Measurements from ENCODE around the gene NKAIN2. TPM values are rescaled to one million over a fixed set of nuclear protein-coding genes. Genes with fewer than 3 reads are reported as not detected.

The NKAIN2 gene
- total and polyA plus RNA-seq, 2 donors (not counting 3 experiments of a cell fraction or from before 2014, with no cell fraction given), result 0.03 TPM; not detected in 1

- no peak overlapping the region for H3K4me3 ChIP-seq (replicated peaks in 1 of 3; ENCODE audit: insufficient read depth in 1 of 3, low read depth in 1 of 3, low read length in 3 of 3)
- no peaks in the 10 kb centered on the region for H3K27me3 ChIP-seq (ENCODE audit: control insufficient read depth in 2 of 2, insufficient read depth in 2 of 2, low read length in 2 of 2)
- CTCF ChIA-PET, result interaction anchor here (1.3 kb wide), 1 partner anchor 1022 kb away, joined by 3 read pairs; the partner anchor contains the start of gene TPD52L1
- H3K4me1 ChIP-seq (ENCODE audit: control insufficient read depth, extremely low read depth, insufficient read depth, low read length), result no peaks in the 10 kb centered on the region
- TF ChIP-seq CTCF (IDR thresholded peaks at IDR 0.05; ENCODE audit: extremely low read depth in 1 of 2, insufficient read depth in 1 of 2, low read depth in 1 of 2, low read length in 2 of 2) (no peak), MAX (IDR thresholded peaks at IDR 0.05; ENCODE audit: insufficient read depth, insufficient read length) (no peak), EZH2 (IDR thresholded peaks at IDR 0.05; ENCODE audit: borderline replicate concordance, low read depth, low read length, severe bottlenecking) (no peak), GATA2 (IDR thresholded peaks at IDR 0.05; ENCODE audit: insufficient read depth, insufficient read length, low read depth, low read length) (no peak), POLR2AphosphoS5 (IDR thresholded peaks at IDR 0.05; ENCODE audit: insufficient read depth, low read depth, low read length) (no peak), JUN (IDR thresholded peaks at IDR 0.05; ENCODE audit: borderline replicate concordance, insufficient read depth, insufficient read length, low read depth) (no peak), MYC (IDR thresholded peaks at IDR 0.05; ENCODE audit: low read depth, low read length) (no peak), POLR2A (IDR thresholded peaks at IDR 0.05; ENCODE audit: low read depth, low read length) (no peak), FOS (IDR thresholded peaks at IDR 0.05; ENCODE audit: borderline replicate concordance, insufficient read depth, low read length) (no peak)
- FAIRE-seq (no peak), DNase-seq (ENCODE audit: low read depth, low spot score) (no peak)
- H3K9ac ChIP-seq (replicated peaks; ENCODE audit: extremely low read depth, insufficient read depth, low read length), result no peak overlapping the region
- no peaks in the 10 kb centered on the region for H3K9me3 ChIP-seq (replicated peaks; ENCODE audit: control insufficient read depth, insufficient read depth, low read length)
- BruUV-seq (replicated peaks), result no TSS peak
- no peaks in the 10 kb centered on the region for H3K9me1 ChIP-seq (replicated peaks; ENCODE audit: control insufficient read depth, extremely low read depth, insufficient read depth, low read length)
- H4K20me1 ChIP-seq (replicated peaks; ENCODE audit: control insufficient read depth, extremely low read depth, insufficient read depth, low read length), result no peaks in the 10 kb centered on the region
- no peaks in the 10 kb centered on the region for H3K36me3 ChIP-seq (ENCODE audit: control insufficient read depth in 2 of 2, extremely low read depth in 1 of 2, insufficient read depth in 2 of 2, low read length in 2 of 2)
- POLR2A ChIA-PET, result no interaction called here
- dilution Hi-C loops (cut with MboI; ENCODE audit: extremely low pct_ligation_motif_present, low sequenced_read_pairs) (no loop called here), intact Hi-C loops (cut with micrococcal nuclease) (no loop called here)
- no peak overlapping the region for H2AFZ ChIP-seq (ENCODE audit: low read depth, low read length)
- H3K4me2 ChIP-seq (ENCODE audit: insufficient read depth, low read length), result no peak overlapping the region
- H3K79me2 ChIP-seq (ENCODE audit: control insufficient read depth, insufficient read depth, low read length), result no peaks in the 10 kb centered on the region
- H3K27ac ChIP-seq (ENCODE audit: insufficient read depth, low read depth, low read length), result no peak overlapping the region
Measured at GRCh38 chr6:124131259-124131658, 327.6 kb downstream of the NKAIN2 start.
